GM06990 (cell line): Measurements from ENCODE around the gene NAALADL2.
"Not testable (repeated sequence)": the region's sequence is repeated elsewhere in the genome, so short reads cannot be mapped to it uniquely, and the experiment has no call there.

Experiments
- DNase-seq: peaks from one replicate; pipeline ENCODE4 v3.0.0-alpha.2; 2011; ENCODE audit not compliant: insufficient read length; ENCODE audit errors: extremely low read depth
- H3K27me3 ChIP-seq: replicated peaks from 2 replicates; pipeline ENCODE4 v1.6.0; 2011; ENCODE audit warnings: low read length; ENCODE audit not compliant: control insufficient read depth, insufficient read depth
- H3K36me3 ChIP-seq: 2 replicates; pipeline ENCODE4 v1.5.1; 2011; ENCODE audit warnings: low read length; ENCODE audit not compliant: control insufficient read depth, insufficient read depth
- H3K4me3 ChIP-seq: replicated peaks from 2 replicates; pipeline ENCODE4 v1.5.1; 2011; ENCODE audit warnings: low read depth, mild to moderate bottlenecking, control low read depth, low read length
- CTCF ChIP-seq: IDR thresholded peaks from 2 replicates; pipeline ENCODE4 v1.5.1; 2011; ENCODE audit warnings: low read length, control low read depth, mild to moderate bottlenecking, inconsistent platforms; ENCODE audit not compliant: insufficient read depth, poor library complexity, severe bottlenecking

The NAALADL2 gene

DNA sequence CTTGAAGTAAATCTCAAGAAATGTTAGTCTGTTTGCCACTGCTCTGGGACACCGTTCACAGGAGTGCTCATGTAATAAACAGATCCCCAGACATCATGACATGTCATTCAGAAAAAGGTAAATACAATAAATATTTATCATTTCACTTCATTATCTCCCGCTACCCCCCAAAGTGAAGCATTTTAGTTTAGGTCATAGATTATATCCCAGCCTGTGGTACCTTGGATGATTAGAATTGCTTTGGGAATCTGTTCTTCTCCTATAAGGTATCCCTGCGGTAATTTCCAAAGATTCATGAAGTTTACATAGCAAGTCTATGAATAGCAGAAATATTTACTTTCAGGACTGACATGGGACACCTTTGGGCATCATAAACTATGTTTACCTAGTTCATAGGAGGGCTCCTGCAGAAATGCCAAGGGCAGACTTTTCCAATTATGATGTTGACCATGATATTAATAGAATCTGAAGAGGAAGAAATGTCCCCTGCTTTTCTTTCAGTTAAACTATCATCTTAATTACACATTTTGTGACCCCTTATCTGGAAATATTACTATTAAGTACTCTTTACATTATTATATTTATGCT, 268.0 kb downstream of the NAALADL2 start:
- H3K36me3 ChIP-seq: no peaks in the 10 kb centered on the region
- no peak for TF ChIP-seq CTCF
- H3K27me3 ChIP-seq: no peaks in the 10 kb centered on the region; the same call in 1 of the 2 replicates
- H3K4me3 ChIP-seq: no peak overlapping the region
- DNase-seq: no peak

GRCh38 chr3:175129126-175129525, 270.0 kb downstream of the NAALADL2 start:
- no peak overlapping the region for H3K4me3 ChIP-seq
- H3K27me3 ChIP-seq: no peaks in the 10 kb centered on the region; the same call in 1 of the 2 replicates
- no peak for DNase-seq
- TF ChIP-seq CTCF: no peak
- no peaks in the 10 kb centered on the region for H3K36me3 ChIP-seq

DNA sequence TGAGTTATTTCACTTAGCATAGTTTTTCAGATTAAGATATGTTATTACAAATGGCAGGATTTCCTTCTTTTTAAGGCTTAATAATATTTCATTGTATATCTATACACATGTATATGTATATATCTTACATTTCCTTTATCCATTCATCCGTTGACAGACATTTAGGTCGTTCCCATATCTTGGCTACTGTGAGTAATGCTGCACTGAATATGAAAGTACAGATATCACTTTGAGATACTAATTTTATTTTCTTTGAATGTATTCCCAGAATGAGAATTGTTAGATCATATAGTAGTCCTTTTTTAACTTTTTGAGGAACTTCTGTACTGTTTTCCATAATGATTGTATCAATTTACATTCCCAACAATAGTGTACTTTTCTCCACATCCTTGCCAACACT, 270.4 kb downstream of the NAALADL2 start:
- DNase-seq: no peak
- no peak for TF ChIP-seq CTCF
- no peaks in the 10 kb centered on the region for H3K36me3 ChIP-seq
- H3K27me3 ChIP-seq: no peaks in the 10 kb centered on the region; the same call in 1 of the 2 replicates
- no peak overlapping the region for H3K4me3 ChIP-seq

DNA sequence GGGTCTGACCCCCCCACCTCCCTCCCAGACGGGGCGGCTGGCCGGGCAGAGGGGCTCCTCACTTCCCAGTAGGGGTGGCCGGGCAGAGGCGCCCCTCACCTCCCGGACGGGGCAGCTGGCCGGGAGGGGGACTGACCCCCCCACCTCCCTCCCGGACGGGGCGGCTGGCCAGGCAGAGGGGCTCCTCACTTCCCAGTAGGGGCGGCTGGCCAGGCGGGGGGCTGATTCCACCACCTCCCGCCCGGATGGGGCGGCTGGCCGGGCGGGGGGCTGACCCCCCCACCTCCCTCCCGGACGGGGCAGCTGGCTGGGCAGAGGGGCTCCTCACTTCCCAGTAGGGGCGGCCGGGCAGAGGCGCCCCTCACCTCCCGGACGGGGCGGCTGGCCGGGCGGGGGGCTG, 272.7 kb downstream of the NAALADL2 start:
- not testable (repeated sequence) for H3K36me3 ChIP-seq, H3K27me3 ChIP-seq, DNase-seq, H3K4me3 ChIP-seq

- not testable (repeated sequence) for H3K36me3 ChIP-seq, DNase-seq, H3K27me3 ChIP-seq, H3K4me3 ChIP-seq
These were observed 273.6 kb downstream of the NAALADL2 start for GRCh38 chr3:175132706-175133105.

DNA sequence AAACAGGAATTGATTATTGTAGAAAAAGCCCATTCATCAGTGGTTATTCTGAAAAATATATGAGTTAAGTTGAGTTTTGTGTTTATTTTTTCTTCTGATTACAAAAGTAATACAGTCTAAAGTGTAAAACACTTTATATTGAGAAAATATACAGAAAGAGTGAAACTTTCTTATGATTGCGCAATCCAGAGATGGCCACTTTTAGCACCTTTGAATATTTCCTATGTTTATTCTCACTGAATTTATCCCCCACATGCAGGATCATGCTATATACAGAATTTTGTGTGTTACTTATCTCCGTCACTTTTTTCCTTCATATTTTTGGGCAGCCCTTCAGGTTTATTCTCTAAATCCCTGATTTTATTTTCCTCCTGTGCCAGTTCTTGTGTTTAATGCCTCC, 285.2 kb downstream of the NAALADL2 start:
- no peak for DNase-seq
- Histone ChIP-seq H3K36me3 (no peaks in the 10 kb centered on the region), H3K4me3 (no peak overlapping the region), H3K27me3 (no peaks in the 10 kb centered on the region)
- TF ChIP-seq CTCF: no peak

DNA sequence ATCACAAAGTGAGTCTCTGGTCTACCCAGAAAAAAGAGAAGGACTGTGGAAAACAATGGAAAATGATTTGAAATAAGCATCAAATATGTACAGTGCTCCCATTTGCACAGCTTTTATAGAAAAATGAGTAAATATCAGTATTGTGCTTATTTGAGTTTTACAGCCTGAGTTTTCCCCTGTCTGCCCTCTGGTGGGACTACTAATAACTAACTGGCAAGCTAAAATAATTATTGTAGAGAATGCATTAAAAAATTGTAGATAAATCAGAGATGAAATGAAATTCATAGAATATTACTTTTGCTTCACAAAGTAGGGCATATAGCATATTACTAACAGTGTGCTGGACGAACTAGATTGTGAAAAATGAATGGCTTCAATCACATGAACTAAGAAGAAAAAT, 287.1 kb downstream of the NAALADL2 start:
- Histone ChIP-seq H3K36me3 (no peaks in the 10 kb centered on the region), H3K27me3 (no peaks in the 10 kb centered on the region), H3K4me3 (no peak overlapping the region)
- peak; percentile 13 for TF ChIP-seq CTCF
- DNase-seq: no peak
